HG03060 (cell line): ENCODE data around the gene CREB5.
A peak's percentile ranks its signal among the peaks of the same experiment; 100 is the strongest.

ENCODE experiments used
- ATAC-seq: cut with Tn5 transposase; IDR thresholded peaks from one replicate; pipeline ENCODE4 v1.9.1; 2021; ENCODE audit warnings: low read depth, moderate number of reproducible peaks; ENCODE audit not compliant: unreplicated experiment

The CREB5 gene

GRCh38 chr7:28433699-28434219 is 21.4 kb downstream of the CREB5 start:
- no peak for ATAC-seq

- ATAC-seq, result no peak
These were observed 22.2 kb downstream of the CREB5 start for GRCh38 chr7:28434510-28434909.

GRCh38 chr7:28435152-28435551 is 22.8 kb downstream of the CREB5 start:
- no peak for ATAC-seq

- no peak for ATAC-seq
These were observed 23.5 kb downstream of the CREB5 start for GRCh38 chr7:28435732-28436378.

- ATAC-seq, result no peak
These were observed 27.8 kb downstream of the CREB5 start for GRCh38 chr7:28440055-28440601.

GRCh38 chr7:28442540-28443420 is 30.5 kb downstream of the CREB5 start:
- ATAC-seq, result peak; percentile 62

GRCh38 chr7:28446131-28446530 is 33.8 kb downstream of the CREB5 start:
- ATAC-seq, result no peak

- no peak for ATAC-seq
These were observed 34.8 kb downstream of the CREB5 start for GRCh38 chr7:28447071-28447470.

- ATAC-seq, result no peak
These were observed 36.4 kb downstream of the CREB5 start for GRCh38 chr7:28448708-28449107.

GRCh38 chr7:28452681-28453080 is 40.4 kb downstream of the CREB5 start:
- ATAC-seq, result no peak

GRCh38 chr7:28455486-28455885 is 43.2 kb downstream of the CREB5 start:
- no peak for ATAC-seq

GRCh38 chr7:28456044-28456443 is 43.7 kb downstream of the CREB5 start:
- no peak for ATAC-seq

GRCh38 chr7:28458732-28459131 is 46.4 kb downstream of the CREB5 start:
- ATAC-seq, result no peak

GRCh38 chr7:28459306-28459705 is 47.0 kb downstream of the CREB5 start:
- ATAC-seq, result no peak

GRCh38 chr7:28465697-28466096 is 53.4 kb downstream of the CREB5 start:
- ATAC-seq, result no peak

- no peak for ATAC-seq
These were observed 54.0 kb downstream of the CREB5 start for GRCh38 chr7:28466341-28466740.

GRCh38 chr7:28466885-28467284 is 54.6 kb downstream of the CREB5 start:
- ATAC-seq, result no peak

GRCh38 chr7:28469562-28469961 is 57.2 kb downstream of the CREB5 start:
- no peak for ATAC-seq

- no peak for ATAC-seq
These were observed 58.0 kb downstream of the CREB5 start for GRCh38 chr7:28470344-28470743.

GRCh38 chr7:28472332-28472731 is 60.0 kb downstream of the CREB5 start:
- ATAC-seq, result no peak

- ATAC-seq, result no peak
These were observed 61.4 kb downstream of the CREB5 start for GRCh38 chr7:28473571-28474281.
